Measurements from ENCODE around the gene LAGE3.

Gene LAGE3

DNA sequence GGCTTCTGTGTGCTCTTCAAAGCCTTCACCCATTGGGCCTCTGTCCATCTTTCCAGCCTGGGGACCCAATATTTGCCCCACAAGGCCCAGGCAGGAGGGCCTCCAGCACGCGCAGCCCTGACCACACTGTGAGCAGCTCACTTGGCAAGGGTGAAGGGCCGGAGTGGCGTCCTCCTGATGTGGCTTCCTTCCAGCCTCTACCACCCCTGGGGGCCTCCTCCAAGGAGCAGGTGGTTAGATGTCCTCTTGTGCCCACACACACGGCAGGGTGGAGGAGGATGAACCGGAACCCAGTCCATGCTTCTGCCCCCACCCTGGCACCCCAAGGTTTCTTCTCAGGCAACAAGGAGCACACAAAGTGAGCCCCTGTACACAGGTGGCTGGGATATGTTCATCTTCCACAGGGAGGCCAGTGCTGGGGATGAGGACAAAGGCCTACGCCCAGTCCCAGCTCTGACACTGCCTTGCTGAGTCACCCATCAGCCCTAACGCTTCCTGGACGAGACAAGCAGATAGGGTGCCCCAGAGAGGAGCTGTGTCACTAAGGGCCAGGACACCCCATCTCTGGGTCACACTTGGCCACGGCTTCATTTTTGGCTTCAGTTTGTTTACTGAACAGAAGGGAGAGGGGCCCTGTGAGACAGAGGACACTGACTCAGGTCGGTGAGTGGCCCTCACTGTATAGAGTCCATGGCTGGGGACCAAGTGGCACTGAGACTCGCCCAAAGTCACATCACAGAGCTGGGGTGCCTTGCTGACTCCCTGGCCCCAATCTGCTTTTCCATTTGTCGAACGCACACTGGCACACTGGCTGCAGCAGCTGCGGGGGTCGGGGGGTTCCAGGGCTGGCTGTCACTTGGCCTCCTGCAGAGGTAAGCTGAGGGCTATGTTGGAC, 5.4 kb upstream of the LAGE3 start:
- H3K9ac ChIP-seq (ENCODE audit: low read length): no peak overlapping the region

GRCh38 chrX:154483325-154483724, 4.2 kb upstream of the LAGE3 start:
- H3K4me2 ChIP-seq (ENCODE audit: low read length): no peak overlapping the region
- no peak overlapping the region for H2AFZ ChIP-seq (ENCODE audit: low read depth, low read length)
- H3K27ac ChIP-seq (ENCODE audit: low read length): no peak overlapping the region
- H4K20me1 ChIP-seq (ENCODE audit: insufficient read depth, low read length): no peaks in the 10 kb centered on the region
- no peak overlapping the region for H3K9ac ChIP-seq (ENCODE audit: low read length)
- no peaks in the 10 kb centered on the region for H3K27me3 ChIP-seq (ENCODE audit: low read depth, low read length)
- H3K79me2 ChIP-seq (ENCODE audit: low read length): peaks cover 24% of the 10 kb centered on the region
- TF ChIP-seq CTCF (IDR thresholded peaks at IDR 0.05; ENCODE audit: low read depth, low read length): no peak
- TF ChIP-seq EZH2phosphoT487 (IDR thresholded peaks at IDR 0.05; ENCODE audit: low read depth): no peak
- no peaks in the 10 kb centered on the region for H3K9me3 ChIP-seq (ENCODE audit: insufficient read depth, low read length)
- no peak overlapping the region for H3K4me3 ChIP-seq (ENCODE audit: low read length)
- peaks cover 28% of the 10 kb centered on the region for H3K4me1 ChIP-seq (ENCODE audit: low read length)
- peaks cover 19% of the 10 kb centered on the region for H3K36me3 ChIP-seq (replicated peaks; ENCODE audit: low read depth, low read length)

More for the DNA sequence above, 5.4 kb upstream of the LAGE3 start:
- TF ChIP-seq EZH2phosphoT487 (IDR thresholded peaks at IDR 0.05; ENCODE audit: low read depth): no peak
- TF ChIP-seq CTCF (IDR thresholded peaks at IDR 0.05; ENCODE audit: low read depth, low read length): no peak
- Histone ChIP-seq H2AFZ (ENCODE audit: low read depth, low read length) (no peak overlapping the region), H3K4me2 (ENCODE audit: low read length) (no peak overlapping the region), H3K4me3 (ENCODE audit: low read length) (no peak overlapping the region), H3K27ac (ENCODE audit: low read length) (no peak overlapping the region), H3K9me3 (ENCODE audit: insufficient read depth, low read length) (no peaks in the 10 kb centered on the region), H4K20me1 (ENCODE audit: insufficient read depth, low read length) (no peaks in the 10 kb centered on the region), H3K79me2 (ENCODE audit: low read length) (peaks cover 24% of the 10 kb centered on the region), H3K36me3 (replicated peaks; ENCODE audit: low read depth, low read length) (peaks cover 19% of the 10 kb centered on the region), H3K27me3 (ENCODE audit: low read depth, low read length) (no peaks in the 10 kb centered on the region), H3K4me1 (ENCODE audit: low read length) (peaks cover 31% of the 10 kb centered on the region)

- Histone ChIP-seq H3K9ac (ENCODE audit: low read length) (no peak overlapping the region), H4K20me1 (ENCODE audit: insufficient read depth, low read length) (no peaks in the 10 kb centered on the region), H3K27ac (ENCODE audit: low read length) (peak overlapping the region; percentile 71), H3K79me2 (ENCODE audit: low read length) (peaks cover 26% of the 10 kb centered on the region), H3K4me3 (ENCODE audit: low read length) (no peak overlapping the region), H3K36me3 (replicated peaks; ENCODE audit: low read depth, low read length) (peaks cover 20% of the 10 kb centered on the region), H3K4me2 (ENCODE audit: low read length) (no peak overlapping the region), H3K9me3 (ENCODE audit: insufficient read depth, low read length) (no peaks in the 10 kb centered on the region), H3K4me1 (ENCODE audit: low read length) (peaks cover 28% of the 10 kb centered on the region), H2AFZ (ENCODE audit: low read depth, low read length) (no peak overlapping the region), H3K27me3 (ENCODE audit: low read depth, low read length) (no peaks in the 10 kb centered on the region)
- no peak for TF ChIP-seq EZH2phosphoT487 (IDR thresholded peaks at IDR 0.05; ENCODE audit: low read depth)
- no peak for TF ChIP-seq CTCF (IDR thresholded peaks at IDR 0.05; ENCODE audit: low read depth, low read length)
These were observed 3.7 kb upstream of the LAGE3 start for GRCh38 chrX:154482786-154483185.

- Histone ChIP-seq H3K36me3 (replicated peaks; ENCODE audit: low read depth, low read length) (peaks cover 19% of the 10 kb centered on the region), H3K4me3 (ENCODE audit: low read length) (peak overlapping the region; percentile 44), H2AFZ (ENCODE audit: low read depth, low read length) (peak overlapping the region; percentile 28), H3K9ac (ENCODE audit: low read length) (peak overlapping the region; percentile 47; the same call in 1 of the 2 replicates), H3K27me3 (ENCODE audit: low read depth, low read length) (no peaks in the 10 kb centered on the region), H3K9me3 (ENCODE audit: insufficient read depth, low read length) (no peaks in the 10 kb centered on the region), H3K27ac (ENCODE audit: low read length) (peak overlapping the region; percentile 71), H3K4me1 (ENCODE audit: low read length) (peaks cover 28% of the 10 kb centered on the region), H4K20me1 (ENCODE audit: insufficient read depth, low read length) (no peaks in the 10 kb centered on the region), H3K4me2 (ENCODE audit: low read length) (peak overlapping the region; percentile 46), H3K79me2 (ENCODE audit: low read length) (peaks cover 26% of the 10 kb centered on the region)
- TF ChIP-seq EZH2phosphoT487 (IDR thresholded peaks at IDR 0.05; ENCODE audit: low read depth): no peak
- no peak for TF ChIP-seq CTCF (IDR thresholded peaks at IDR 0.05; ENCODE audit: low read depth, low read length)
These were observed 3.0 kb upstream of the LAGE3 start for GRCh38 chrX:154481911-154482601.

All from OCI-LY3 (cell line).